ENCODE measurements around the gene MYNN. TPM values are rescaled to one million over a fixed set of nuclear protein-coding genes. Genes with fewer than 3 reads are reported as not detected.
A peak's percentile ranks its signal among the peaks of the same experiment; 100 is the strongest.
"Not testable (repeated sequence)": the region's sequence is repeated elsewhere in the genome, so short reads cannot be mapped to it uniquely, and the experiment has no call there.

Gene MYNN
- 1 to 10 TPM; 5.0 to 9.1 (median 6.7) TPM for total RNA-seq
- 1 to 10 TPM; 4.0 to 7.0 TPM for polyA plus RNA-seq

- DNase-seq (peak; percentile 86 to 95 (median 92)), ATAC-seq (peak; percentile 87 to 96 (median 90)), FAIRE-seq (no peak)
- peak within 1 kb of the TSS; percentile 95 to 99 (median 99) for H3K27ac ChIP-seq
- H3K36me3 ChIP-seq = peaks cover 0 to 8% (median 0%) of the 10 kb centered on the region in 3 donors
- H3K4me1 ChIP-seq = peaks cover 12 to 23% (median 22%) of the 10 kb centered on the region in 3 donors
- peak within 1 kb of the TSS; percentile 60 to 83 (median 72) for H3K4me3 ChIP-seq
- intact Hi-C loops (cut with DNase I) = no loop called here
- WGBS, 2 donors = 0% methylated on average over 56 to 61 of the region's 61 CpGs
- no peaks in the 10 kb centered on the region for H3K27me3 ChIP-seq
- TF ChIP-seq, protein P1, sequence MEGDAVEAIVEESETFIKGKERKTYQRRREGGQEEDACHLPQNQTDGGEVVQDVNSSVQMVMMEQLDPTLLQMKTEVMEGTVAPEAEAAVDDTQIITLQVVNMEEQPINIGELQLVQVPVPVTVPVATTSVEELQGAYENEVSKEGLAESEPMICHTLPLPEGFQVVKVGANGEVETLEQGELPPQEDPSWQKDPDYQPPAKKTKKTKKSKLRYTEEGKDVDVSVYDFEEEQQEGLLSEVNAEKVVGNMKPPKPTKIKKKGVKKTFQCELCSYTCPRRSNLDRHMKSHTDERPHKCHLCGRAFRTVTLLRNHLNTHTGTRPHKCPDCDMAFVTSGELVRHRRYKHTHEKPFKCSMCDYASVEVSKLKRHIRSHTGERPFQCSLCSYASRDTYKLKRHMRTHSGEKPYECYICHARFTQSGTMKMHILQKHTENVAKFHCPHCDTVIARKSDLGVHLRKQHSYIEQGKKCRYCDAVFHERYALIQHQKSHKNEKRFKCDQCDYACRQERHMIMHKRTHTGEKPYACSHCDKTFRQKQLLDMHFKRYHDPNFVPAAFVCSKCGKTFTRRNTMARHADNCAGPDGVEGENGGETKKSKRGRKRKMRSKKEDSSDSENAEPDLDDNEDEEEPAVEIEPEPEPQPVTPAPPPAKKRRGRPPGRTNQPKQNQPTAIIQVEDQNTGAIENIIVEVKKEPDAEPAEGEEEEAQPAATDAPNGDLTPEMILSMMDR (IDR thresholded peaks at IDR 0.05) = no peak
- no peaks in the 10 kb centered on the region for H3K9me3 ChIP-seq
Observed at GRCh38 chr3:169772897-169773816, at the start of gene MYNN. Gene MYNN (plus strand): TSS chr3:169773396. CDS start chr3:169774296, 900 bp downstream.

DNA sequence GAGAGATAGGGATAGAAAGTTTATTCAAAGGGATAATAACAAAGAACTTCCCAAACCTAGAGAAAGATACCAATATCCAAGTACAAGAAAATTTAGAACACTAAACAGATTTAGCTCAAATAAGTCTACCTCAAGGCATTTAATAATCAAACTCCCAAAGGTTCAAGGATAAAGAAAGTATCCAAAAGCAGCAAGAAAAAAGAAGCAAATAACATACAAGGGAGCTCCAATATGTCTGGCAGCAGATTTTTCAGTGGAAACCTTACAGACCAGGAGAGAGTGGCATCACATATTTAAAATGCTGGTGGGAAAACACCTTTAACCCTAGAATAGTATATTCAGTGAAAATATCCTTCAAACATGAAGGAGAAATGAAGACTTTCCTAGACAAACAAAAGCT lies 41.3 kb upstream of the MYNN start:
- H3K4me3 ChIP-seq; H3K9me3 ChIP-seq; ATAC-seq; intact Hi-C loops (cut with DNase I); FAIRE-seq; H3K36me3 ChIP-seq; DNase-seq; H3K27ac ChIP-seq; H3K27me3 ChIP-seq; H3K4me1 ChIP-seq: not testable (repeated sequence)

DNA sequence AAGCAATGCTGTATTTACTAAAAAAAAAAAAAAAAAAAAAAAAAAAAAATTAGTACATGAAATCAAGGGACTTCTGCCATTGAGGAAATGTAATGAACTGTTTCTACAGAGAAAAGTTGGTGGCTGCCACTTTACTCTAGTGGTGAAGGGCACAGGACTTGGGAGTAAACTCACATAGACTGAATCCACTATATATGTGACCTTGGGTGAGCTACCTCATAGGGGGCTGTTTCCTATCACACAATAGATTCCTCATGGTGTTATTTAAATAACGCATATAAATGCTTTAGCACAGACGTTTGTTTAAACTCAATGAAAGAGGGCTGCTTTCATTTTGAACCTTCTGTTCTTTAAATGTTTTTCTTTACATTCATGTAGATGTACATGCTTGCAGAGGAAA lies 34.1 kb upstream of the MYNN start:
- H3K4me3 ChIP-seq = no peak overlapping the region
- no peak for FAIRE-seq
- no peaks in the 10 kb centered on the region for H3K36me3 ChIP-seq
- DNase-seq = no peak
- intact Hi-C loops (cut with DNase I) = no loop called here
- H3K27ac ChIP-seq = no peak overlapping the region
- H3K27me3 ChIP-seq = no peaks in the 10 kb centered on the region
- TF ChIP-seq, protein P1 (IDR thresholded peaks at IDR 0.05) = no peak
- WGBS, 2 donors = 62 to 66% methylated on average over 2 of the region's 2 CpGs
- H3K9me3 ChIP-seq = no peaks in the 10 kb centered on the region
- ATAC-seq = no peak
- no peaks in the 10 kb centered on the region for H3K4me1 ChIP-seq

- H3K27me3 ChIP-seq = no peaks in the 10 kb centered on the region
- H3K4me3 ChIP-seq = no peak overlapping the region
- H3K36me3 ChIP-seq = no peaks in the 10 kb centered on the region
- intact Hi-C loops (cut with DNase I) = no loop called here
- no peak overlapping the region for H3K27ac ChIP-seq
- H3K9me3 ChIP-seq = no peaks in the 10 kb centered on the region
- no peaks in the 10 kb centered on the region for H3K4me1 ChIP-seq
- 0 to 48% methylated on average over 1 of the region's 1 CpG for WGBS, 2 donors
- TF ChIP-seq, protein P1 (IDR thresholded peaks at IDR 0.05) = no peak
- FAIRE-seq (peak; percentile 54), DNase-seq (no peak), ATAC-seq (peak in 3 of 4 donors; percentile 55 to 66 (median 59))
Observed at GRCh38 chr3:169744366-169745054, 28.7 kb upstream of the MYNN start.

DNA sequence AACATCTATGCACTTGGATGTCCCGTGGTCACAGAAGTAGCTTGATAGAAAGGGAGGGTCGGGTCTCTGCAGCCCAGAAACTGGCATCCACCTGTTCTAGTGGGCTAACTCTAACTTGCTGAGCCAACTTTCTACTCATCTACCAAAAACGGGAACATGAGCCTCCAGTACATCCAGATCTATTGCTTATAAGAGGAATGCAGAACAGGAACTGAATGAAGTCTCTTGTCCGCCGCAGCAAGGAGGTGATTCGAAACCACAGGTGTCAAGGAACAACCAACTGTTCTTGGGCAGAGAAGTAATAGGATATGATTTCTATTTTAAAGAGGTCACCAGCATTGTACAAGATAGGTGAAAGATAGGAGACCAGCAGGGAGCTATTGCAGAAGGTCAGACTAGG lies 26.3 kb upstream of the MYNN start:
- 51 to 65% methylated on average over 6 of the region's 6 CpGs for WGBS, 2 donors
- ATAC-seq = no peak
- H3K27me3 ChIP-seq = no peaks in the 10 kb centered on the region
- no peak overlapping the region for H3K4me3 ChIP-seq
- no peaks in the 10 kb centered on the region for H3K9me3 ChIP-seq
- no peaks in the 10 kb centered on the region for H3K4me1 ChIP-seq
- no peaks in the 10 kb centered on the region for H3K36me3 ChIP-seq
- TF ChIP-seq, protein P1 (IDR thresholded peaks at IDR 0.05) = no peak
- no peak overlapping the region for H3K27ac ChIP-seq
- intact Hi-C loops (cut with DNase I) = no loop called here
- no peak for DNase-seq
- no peak for FAIRE-seq
